ENCODE results near the gene DLD.

- no peak for TF ChIP-seq EZH2 (IDR thresholded peaks at IDR 0.05; ENCODE audit: borderline replicate concordance, low read depth, low read length, severe bottlenecking)
- no peak for TF ChIP-seq CTCF (IDR thresholded peaks at IDR 0.05; ENCODE audit: borderline replicate concordance, extremely low read depth, low read length, poor library complexity, severe bottlenecking)
Measured at GRCh38 chr7:107889992-107890391, 991 bp upstream of the DLD start.

Measured in DND-41 (cell line).